DMS53 treated with DMSO at 0.1 percent for 48 hours (cell line): ENCODE data around the gene AK8.

ENCODE experiments used
- DNase-seq: peaks from one replicate; lab custom pipeline; 2025; ENCODE audit not compliant: unreplicated experiment; lab: John Stamatoyannopoulos, UW

AK8 gene

GRCh38 chr9:132745756-132746709 lies 132.1 kb downstream of the AK8 start:
- DNase-seq: no peak

- DNase-seq: no peak
Observed at GRCh38 chr9:132744881-132745755, 133.0 kb downstream of the AK8 start.

GRCh38 chr9:132743931-132744479 lies 134.1 kb downstream of the AK8 start:
- DNase-seq: no peak

- no peak for DNase-seq
Observed at GRCh38 chr9:132742821-132743311, 135.2 kb downstream of the AK8 start.

GRCh38 chr9:132740526-132741309 lies 137.4 kb downstream of the AK8 start:
- DNase-seq: no peak

- DNase-seq: no peak
Observed at GRCh38 chr9:132739710-132740310, 138.3 kb downstream of the AK8 start.

- no peak for DNase-seq
Observed at GRCh38 chr9:132733260-132733815, 144.7 kb downstream of the AK8 start.

GRCh38 chr9:132732326-132733259 lies 145.5 kb downstream of the AK8 start:
- DNase-seq: no peak

GRCh38 chr9:132731230-132731629 lies 146.9 kb downstream of the AK8 start:
- DNase-seq: no peak

GRCh38 chr9:132730054-132731033 lies 147.7 kb downstream of the AK8 start:
- DNase-seq: no peak

GRCh38 chr9:132729235-132729890 lies 148.7 kb downstream of the AK8 start:
- no peak for DNase-seq

- no peak for DNase-seq
Observed at GRCh38 chr9:132728497-132728896, 149.6 kb downstream of the AK8 start.

GRCh38 chr9:132728071-132728470 lies 150.0 kb downstream of the AK8 start:
- DNase-seq: no peak

- DNase-seq: no peak
Observed at GRCh38 chr9:132726576-132727130, 151.4 kb downstream of the AK8 start.

- no peak for DNase-seq
Observed at GRCh38 chr9:132725306-132725705, 152.8 kb downstream of the AK8 start.

GRCh38 chr9:132723809-132724208 lies 154.3 kb downstream of the AK8 start:
- no peak for DNase-seq
